Mesendoderm (in vitro differentiated cells): ENCODE data around the gene OSMR.

Source experiments
- DNase-seq: peaks from one replicate; pipeline ENCODE4 v3.0.0; 2013
- H2AK5ac ChIP-seq: 2 replicates; pipeline ENCODE4 v1.6.1; 2013; ENCODE audit warnings: low read length, inconsistent platforms
- H2BK120ac ChIP-seq: 2 replicates; pipeline ENCODE4 v1.6.1; 2013; ENCODE audit warnings: low read depth, mild to moderate bottlenecking, low read length, moderate library complexity, mixed read lengths
- H2BK15ac ChIP-seq: replicated peaks from 2 replicates; pipeline ENCODE4 v1.6.1; 2013; ENCODE audit warnings: low read depth, mild to moderate bottlenecking, moderate library complexity
- H2BK5ac ChIP-seq: 2 replicates; pipeline ENCODE4 v1.6.1; 2013; ENCODE audit warnings: low read length, inconsistent platforms
- H3K18ac ChIP-seq: 2 replicates; pipeline ENCODE4 v1.6.1; 2013; ENCODE audit warnings: mild to moderate bottlenecking, low read length, mixed read lengths
- H3K23ac ChIP-seq: one replicate; pipeline ENCODE4 v1.6.1; 2013; ENCODE audit warnings: low read length
- H3K27ac ChIP-seq: 2 replicates; pipeline ENCODE4 v1.5.1; 2013; ENCODE audit warnings: low read depth, mild to moderate bottlenecking, inconsistent platforms, low read length, moderate library complexity
- H3K27me3 ChIP-seq: 2 replicates; pipeline ENCODE4 v1.6.1; 2013; ENCODE audit warnings: low read length, control low read depth, mild to moderate bottlenecking, inconsistent platforms; ENCODE audit not compliant: insufficient read depth, poor library complexity
- H3K36me3 ChIP-seq: 2 replicates; pipeline ENCODE4 v1.6.1; 2013; ENCODE audit warnings: low read length, inconsistent platforms; ENCODE audit not compliant: control insufficient read depth, insufficient read depth
- H3K4ac ChIP-seq: one replicate; pipeline ENCODE4 v1.6.1; 2013; ENCODE audit warnings: low read depth, mild to moderate bottlenecking, low read length, moderate library complexity
- H3K4me1 ChIP-seq: 2 replicates; pipeline ENCODE4 v1.6.1; 2013; ENCODE audit warnings: low read depth, low read length, inconsistent platforms; ENCODE audit not compliant: control insufficient read depth
- H3K4me2 ChIP-seq: 2 replicates; pipeline ENCODE4 v1.6.1; 2013; ENCODE audit warnings: low read length
- H3K4me3 ChIP-seq: 2 replicates; pipeline ENCODE4 v1.5.1; 2013; ENCODE audit warnings: mild to moderate bottlenecking, low read length
- H3K56ac ChIP-seq: one replicate; pipeline ENCODE4 v1.6.1; 2013; ENCODE audit warnings: low read length
- H3K79me1 ChIP-seq: 2 replicates; pipeline ENCODE4 v1.6.1; 2013; ENCODE audit warnings: low read length, inconsistent platforms
- H3K79me2 ChIP-seq: 2 replicates; pipeline ENCODE4 v1.6.1; 2013; ENCODE audit warnings: mild to moderate bottlenecking, low read length; ENCODE audit not compliant: control insufficient read depth, insufficient read depth
- H3K9ac ChIP-seq: 2 replicates; pipeline ENCODE4 v1.6.1; 2013; ENCODE audit warnings: low read length, inconsistent platforms
- H4K5ac ChIP-seq: one replicate; pipeline ENCODE4 v1.6.1; 2013; ENCODE audit warnings: low read length
- H4K8ac ChIP-seq: one replicate; pipeline ENCODE4 v1.6.1; 2013; ENCODE audit warnings: low read depth, mild to moderate bottlenecking, control low read depth, low read length, moderate library complexity
- WGBS: extraction: QIAGEN DNeasy Blood & Tissue Kit; methylation state at CpG from one replicate; pipeline ENCODE4 v1.1.7; 2013; ENCODE audit warnings: low lambda C conversion rate, missing lambda C conversion rate; ENCODE audit not compliant: insufficient coverage; ENCODE audit errors: extremely low coverage; 5-methylcytosine and 5-hydroxymethylcytosine counted together

OSMR gene

DNA sequence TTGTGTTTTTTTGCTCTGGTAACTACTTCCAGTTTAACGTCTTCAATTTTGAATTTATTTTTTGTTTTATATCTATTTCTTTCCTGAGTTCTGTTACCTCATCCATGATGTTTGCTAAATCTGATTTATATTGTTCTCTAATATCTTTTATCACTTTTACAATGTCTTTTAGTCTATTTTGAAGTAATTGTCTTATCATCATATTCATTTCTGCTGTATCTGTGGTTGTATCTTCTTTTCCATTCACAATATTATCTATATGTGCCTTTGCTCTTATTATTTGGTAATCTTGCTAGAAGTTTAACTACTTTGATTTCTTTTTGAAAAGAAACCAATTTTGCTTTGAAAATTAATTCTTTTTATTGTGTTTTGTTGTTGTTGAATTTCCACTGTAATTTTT lies 43.6 kb downstream of the OSMR start:
- Histone ChIP-seq H2BK5ac (no peak overlapping the region), H3K23ac (no peak overlapping the region), H3K18ac (no peak overlapping the region), H3K4me1 (no peaks in the 10 kb centered on the region), H3K56ac (no peak overlapping the region), H4K5ac (no peak overlapping the region), H3K27ac (no peak overlapping the region), H3K9ac (no peak overlapping the region), H2BK120ac (no peak overlapping the region), H3K79me2 (no peaks in the 10 kb centered on the region), H3K36me3 (no peaks in the 10 kb centered on the region), H4K8ac (no peak overlapping the region), H3K4ac (no peak overlapping the region), H3K4me3 (no peak overlapping the region), H3K27me3 (no peaks in the 10 kb centered on the region), H3K4me2 (no peak overlapping the region), H2BK15ac (no peak overlapping the region), H2AK5ac (no peak overlapping the region), H3K79me1 (no peaks in the 10 kb centered on the region)
- no CpG with 5 or more reads among the region's 1 CpG for WGBS
- DNase-seq: no peak

DNA sequence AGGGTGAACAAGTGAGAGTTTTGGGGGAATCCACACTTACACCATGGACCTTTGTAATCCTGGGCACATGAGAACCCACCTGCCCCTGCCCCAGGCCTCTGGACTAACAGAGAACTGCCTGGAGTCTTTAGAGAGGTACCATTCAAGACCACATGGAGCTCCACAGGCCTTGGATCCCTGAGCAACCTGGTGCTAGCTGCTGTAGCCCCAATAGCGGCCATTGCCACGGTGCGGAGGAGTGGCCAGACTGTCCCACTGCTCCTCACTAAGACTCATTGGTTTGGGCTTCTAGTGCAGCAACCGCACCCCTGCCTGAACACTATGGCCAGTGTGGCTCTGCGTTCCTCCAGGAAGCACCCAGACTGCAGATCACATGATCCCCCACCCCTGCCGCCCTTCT lies 45.8 kb downstream of the OSMR start:
- H3K18ac ChIP-seq: no peak overlapping the region
- DNase-seq: no peak
- H3K4me1 ChIP-seq: no peaks in the 10 kb centered on the region
- H3K27ac ChIP-seq: no peak overlapping the region
- no peaks in the 10 kb centered on the region for H3K79me1 ChIP-seq
- H3K23ac ChIP-seq: no peak overlapping the region
- no peak overlapping the region for H3K4ac ChIP-seq
- no peaks in the 10 kb centered on the region for H3K79me2 ChIP-seq
- H4K8ac ChIP-seq: no peak overlapping the region
- no peak overlapping the region for H3K56ac ChIP-seq
- H2AK5ac ChIP-seq: no peak overlapping the region
- H4K5ac ChIP-seq: no peak overlapping the region
- H3K4me2 ChIP-seq: no peak overlapping the region
- H2BK5ac ChIP-seq: no peak overlapping the region
- no peak overlapping the region for H2BK15ac ChIP-seq
- no peaks in the 10 kb centered on the region for H3K36me3 ChIP-seq
- WGBS: no CpG with 5 or more reads among the region's 6 CpGs
- H3K9ac ChIP-seq: no peak overlapping the region
- no peaks in the 10 kb centered on the region for H3K27me3 ChIP-seq
- H3K4me3 ChIP-seq: no peak overlapping the region
- H2BK120ac ChIP-seq: no peak overlapping the region

DNA sequence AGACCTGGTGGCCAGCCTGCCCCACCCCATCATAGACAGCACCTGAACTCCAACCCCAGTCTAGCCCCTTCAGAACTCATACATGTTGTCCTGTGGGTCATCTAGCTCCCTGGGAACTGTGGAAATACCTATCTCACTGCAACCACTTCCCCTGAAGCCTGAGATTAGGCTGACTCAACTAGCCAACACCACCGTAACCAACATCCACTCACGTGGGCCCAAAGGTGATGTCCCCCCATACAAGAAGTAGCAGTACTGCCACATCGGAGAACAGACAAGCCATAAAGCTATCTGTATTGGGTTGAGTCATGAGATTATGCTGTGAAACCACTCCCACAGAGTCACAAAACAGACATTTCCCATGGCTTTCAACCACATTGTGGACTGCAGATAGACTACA lies 46.6 kb downstream of the OSMR start:
- Histone ChIP-seq H3K27me3 (no peaks in the 10 kb centered on the region), H3K4ac (no peak overlapping the region), H3K36me3 (no peaks in the 10 kb centered on the region), H3K4me3 (no peak overlapping the region), H4K8ac (no peak overlapping the region), H3K79me1 (no peaks in the 10 kb centered on the region), H4K5ac (no peak overlapping the region), H3K18ac (no peak overlapping the region), H2BK5ac (no peak overlapping the region), H2BK15ac (no peak overlapping the region), H3K9ac (no peak overlapping the region), H3K56ac (no peak overlapping the region), H3K23ac (no peak overlapping the region), H3K4me2 (no peak overlapping the region), H3K79me2 (no peaks in the 10 kb centered on the region), H2BK120ac (no peak overlapping the region), H3K4me1 (no peaks in the 10 kb centered on the region), H2AK5ac (no peak overlapping the region), H3K27ac (no peak overlapping the region)
- no peak for DNase-seq
- no CpG with 5 or more reads among the region's 3 CpGs for WGBS

DNA sequence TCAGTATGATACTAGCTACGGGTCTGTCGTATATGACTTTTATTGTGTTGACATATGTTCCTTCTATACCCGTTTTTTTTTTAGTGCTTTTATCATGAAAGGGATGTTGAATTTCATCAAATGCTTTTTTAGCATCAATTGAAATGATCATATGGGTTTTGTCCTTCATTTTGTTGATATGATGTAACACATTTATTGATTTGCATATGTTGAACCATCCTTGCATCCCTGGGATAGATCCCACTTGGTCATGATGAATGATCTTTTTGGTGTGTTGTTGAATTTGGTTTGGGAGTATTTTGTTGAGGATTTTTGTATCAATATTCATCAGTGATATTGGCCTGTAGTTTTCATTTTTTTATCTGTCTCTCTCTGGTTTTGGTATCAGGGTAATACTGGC lies 50.9 kb downstream of the OSMR start:
- no peak overlapping the region for H4K8ac ChIP-seq
- no peak overlapping the region for H3K9ac ChIP-seq
- H2BK120ac ChIP-seq: no peak overlapping the region
- H2AK5ac ChIP-seq: no peak overlapping the region
- H3K79me1 ChIP-seq: no peaks in the 10 kb centered on the region
- no CpG with 5 or more reads among the region's 3 CpGs for WGBS
- no peaks in the 10 kb centered on the region for H3K4me1 ChIP-seq
- DNase-seq: no peak
- H3K4me3 ChIP-seq: no peak overlapping the region
- no peak overlapping the region for H3K4ac ChIP-seq
- no peaks in the 10 kb centered on the region for H3K27me3 ChIP-seq
- H3K4me2 ChIP-seq: no peak overlapping the region
- H3K56ac ChIP-seq: no peak overlapping the region
- H2BK15ac ChIP-seq: no peak overlapping the region
- no peak overlapping the region for H3K27ac ChIP-seq
- H4K5ac ChIP-seq: no peak overlapping the region
- no peaks in the 10 kb centered on the region for H3K79me2 ChIP-seq
- no peak overlapping the region for H3K23ac ChIP-seq
- H3K18ac ChIP-seq: no peak overlapping the region
- H2BK5ac ChIP-seq: no peak overlapping the region
- H3K36me3 ChIP-seq: no peaks in the 10 kb centered on the region

DNA sequence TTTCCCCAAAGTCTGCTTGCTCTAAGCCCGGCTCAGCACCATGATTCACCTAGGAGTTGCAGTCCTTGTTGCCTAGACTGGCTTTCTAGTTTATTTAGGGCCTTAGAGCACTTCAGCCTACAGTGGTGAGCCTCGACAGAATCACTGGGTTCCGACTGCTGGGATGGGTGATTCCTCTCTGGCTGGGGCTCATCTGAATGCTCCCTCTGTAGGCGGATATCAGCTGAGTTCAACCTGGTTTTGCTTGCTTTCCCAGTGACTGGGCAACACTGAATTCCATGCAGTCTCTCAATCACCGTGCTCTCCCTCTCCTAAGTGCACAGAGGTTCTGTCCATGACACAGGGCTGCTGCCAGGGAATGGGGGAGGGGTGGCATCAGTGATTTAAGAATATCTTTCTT lies 54.1 kb downstream of the OSMR start:
- H3K9ac ChIP-seq: no peak overlapping the region
- no peak overlapping the region for H2BK15ac ChIP-seq
- H3K4me3 ChIP-seq: no peak overlapping the region
- H3K36me3 ChIP-seq: no peaks in the 10 kb centered on the region
- H3K27ac ChIP-seq: no peak overlapping the region
- H3K23ac ChIP-seq: no peak overlapping the region
- no peaks in the 10 kb centered on the region for H3K79me1 ChIP-seq
- H3K4me2 ChIP-seq: no peak overlapping the region
- WGBS: no CpG with 5 or more reads among the region's 5 CpGs
- no peak overlapping the region for H2AK5ac ChIP-seq
- no peaks in the 10 kb centered on the region for H3K79me2 ChIP-seq
- DNase-seq: peak; percentile 7
- no peaks in the 10 kb centered on the region for H3K27me3 ChIP-seq
- no peak overlapping the region for H4K8ac ChIP-seq
- H3K56ac ChIP-seq: no peak overlapping the region
- H2BK120ac ChIP-seq: no peak overlapping the region
- H3K18ac ChIP-seq: no peak overlapping the region
- H3K4me1 ChIP-seq: no peaks in the 10 kb centered on the region
- H4K5ac ChIP-seq: no peak overlapping the region
- no peak overlapping the region for H2BK5ac ChIP-seq
- H3K4ac ChIP-seq: no peak overlapping the region

DNA sequence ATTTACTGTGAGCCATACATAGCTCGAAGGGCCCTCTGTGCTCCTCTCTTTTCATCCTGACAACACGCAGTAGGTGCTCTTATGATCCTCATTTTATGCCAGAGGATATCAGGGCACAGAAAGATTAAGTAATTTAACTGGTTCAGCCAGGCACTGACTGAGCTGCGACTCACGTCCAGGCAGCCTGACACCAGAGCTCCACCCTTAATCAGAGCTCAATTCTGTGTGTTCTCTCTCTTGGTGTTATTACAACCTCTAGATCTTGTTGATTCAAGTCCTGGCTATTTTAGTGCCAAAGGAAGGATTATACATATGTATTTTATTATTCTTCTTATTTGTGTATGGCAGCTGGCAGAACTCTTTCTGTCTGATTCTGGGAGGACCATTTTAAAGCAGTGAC lies 59.7 kb downstream of the OSMR start:
- no peak for DNase-seq
- Histone ChIP-seq H3K9ac (no peak overlapping the region), H3K4me2 (no peak overlapping the region), H2BK15ac (no peak overlapping the region), H3K27me3 (no peaks in the 10 kb centered on the region), H3K56ac (no peak overlapping the region), H3K18ac (no peak overlapping the region), H3K23ac (no peak overlapping the region), H3K4me3 (no peak overlapping the region), H3K79me2 (no peaks in the 10 kb centered on the region), H3K4me1 (no peaks in the 10 kb centered on the region), H2BK120ac (no peak overlapping the region), H3K79me1 (no peaks in the 10 kb centered on the region), H3K36me3 (no peaks in the 10 kb centered on the region), H2AK5ac (no peak overlapping the region), H4K5ac (no peak overlapping the region), H3K27ac (no peak overlapping the region), H3K4ac (no peak overlapping the region), H2BK5ac (no peak overlapping the region), H4K8ac (no peak overlapping the region)
- no CpG with 5 or more reads among the region's 4 CpGs for WGBS
